Suprapubic skin (tissue), 3 donors: ENCODE data around the gene DTWD1.

Experiments
- CTCF ChIP-seq, 2 donors: fragments of 200-600 bp in 1 of 2; fragments of 450-650 bp in 1 of 2; sonication (generic) in 1 of 2; IDR thresholded peaks; one replicate each; pipeline ENCODE4 v1.5.1; 2016 to 2019; ENCODE audit warnings: antibody characterized with exemption in 2 of 2, mild to moderate bottlenecking in 1 of 2, moderate library complexity in 1 of 2
- POLR2A ChIP-seq, 2 donors: fragments of 450-650 bp; IDR thresholded peaks; one replicate each; pipeline ENCODE4 v1.6.1; 2017; ENCODE audit warnings: antibody characterized with exemption in 2 of 2, mild to moderate bottlenecking in 2 of 2, moderate library complexity in 2 of 2

GRCh38 chr15:49673861-49674260, 53.0 kb downstream of the DTWD1 start:
- TF ChIP-seq CTCF (IDR thresholded peaks at IDR 0.05) (no peak), POLR2A (IDR thresholded peaks at IDR 0.05) (no peak)
